ACC112 (cell line): ENCODE measurements around the gene ANKRD63.

Source experiments
- H2AFZ ChIP-seq: fragments of 200-600 bp; sonication (generic); one replicate; pipeline ENCODE4 v1.6.0; 2017; ENCODE audit warnings: antibody characterized with exemption, low read length; ENCODE audit not compliant: unreplicated experiment
- H3K27ac ChIP-seq: fragments of 200-600 bp; sonication (generic); 2 replicates; pipeline ENCODE4 v1.5.1; 2014; ENCODE audit warnings: low read depth, mild to moderate bottlenecking, antibody characterized with exemption, low read length, moderate library complexity
- H3K27me3 ChIP-seq: fragments of 200-600 bp; sonication (generic); 2 replicates; pipeline ENCODE4 v1.6.1; 2014; ENCODE audit warnings: mild to moderate bottlenecking, antibody characterized with exemption, low read length, moderate library complexity, mixed read lengths; ENCODE audit not compliant: insufficient read depth
- H3K36me3 ChIP-seq: fragments of 200-600 bp; sonication (generic); 2 replicates; pipeline ENCODE4 v1.6.1; 2016; ENCODE audit warnings: mild to moderate bottlenecking, antibody characterized with exemption, low read length, moderate library complexity, mixed read lengths; ENCODE audit not compliant: insufficient read depth
- H3K4me1 ChIP-seq: fragments of 200-600 bp; sonication (generic); one replicate; pipeline ENCODE4 v1.6.1; 2016; ENCODE audit warnings: low read length, mixed read lengths; ENCODE audit not compliant: insufficient read depth, unreplicated experiment, control insufficient read depth
- H3K4me3 ChIP-seq: fragments of 200-600 bp; sonication (generic); 2 replicates; pipeline ENCODE4 v1.5.1; 2014; ENCODE audit warnings: mild to moderate bottlenecking, low read depth, low read length
- H3K79me2 ChIP-seq: fragments of 200-600 bp; sonication (generic); one replicate; pipeline ENCODE4 v1.6.0; 2016; ENCODE audit warnings: low read length; ENCODE audit not compliant: control insufficient read depth, unreplicated experiment, insufficient read depth

Gene ANKRD63

GRCh38 chr15:40286061-40286532 lies 3.2 kb upstream of the ANKRD63 start:
- H2AFZ ChIP-seq = no peak overlapping the region
- H3K79me2 ChIP-seq = no peaks in the 10 kb centered on the region
- H3K36me3 ChIP-seq = no peaks in the 10 kb centered on the region
- H3K4me1 ChIP-seq = peaks cover 33% of the 10 kb centered on the region
- no peak overlapping the region for H3K27ac ChIP-seq
- peaks cover 27% of the 10 kb centered on the region for H3K27me3 ChIP-seq
- no peak overlapping the region for H3K4me3 ChIP-seq

DNA sequence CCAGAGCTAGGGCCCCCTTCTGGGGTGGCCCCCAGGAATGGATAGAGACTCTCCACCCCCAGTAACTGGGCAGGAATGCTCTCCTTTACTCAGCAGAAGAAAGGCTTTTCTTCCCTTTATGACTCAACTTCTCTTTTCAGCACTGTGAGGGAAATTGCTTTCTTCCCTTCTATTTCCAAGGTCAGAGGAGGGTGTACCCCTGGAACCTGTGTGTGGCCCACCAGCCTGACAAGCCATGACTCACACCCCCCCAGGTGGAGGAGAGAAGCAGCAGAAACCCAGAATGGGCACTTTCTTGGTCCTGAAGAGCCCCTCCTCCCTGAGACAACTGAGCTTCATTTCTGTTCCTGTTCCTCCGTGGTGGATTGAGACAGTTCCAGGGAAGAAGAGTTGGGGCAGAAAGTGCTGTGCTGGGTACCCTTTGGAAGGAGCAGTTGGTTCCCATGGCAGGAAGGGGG lies 2.7 kb upstream of the ANKRD63 start:
- Histone ChIP-seq H3K27me3 (peaks cover 32% of the 10 kb centered on the region), H3K36me3 (no peaks in the 10 kb centered on the region), H2AFZ (no peak overlapping the region), H3K27ac (no peak overlapping the region), H3K4me1 (peaks cover 33% of the 10 kb centered on the region), H3K4me3 (no peak overlapping the region), H3K79me2 (no peaks in the 10 kb centered on the region)

- Histone ChIP-seq H3K27me3 (peaks cover 37% of the 10 kb centered on the region), H3K36me3 (no peaks in the 10 kb centered on the region), H3K4me1 (peaks cover 33% of the 10 kb centered on the region), H3K4me3 (no peak overlapping the region), H3K79me2 (no peaks in the 10 kb centered on the region), H3K27ac (no peak overlapping the region), H2AFZ (no peak overlapping the region)
Measured at GRCh38 chr15:40285151-40285550, 2.3 kb upstream of the ANKRD63 start.

GRCh38 chr15:40283615-40284300 lies 894 bp upstream of the ANKRD63 start:
- Histone ChIP-seq H2AFZ (no peak overlapping the region), H3K27ac (no peak overlapping the region), H3K4me3 (no peak overlapping the region), H3K4me1 (peaks cover 33% of the 10 kb centered on the region), H3K27me3 (peaks cover 45% of the 10 kb centered on the region), H3K36me3 (no peaks in the 10 kb centered on the region), H3K79me2 (no peaks in the 10 kb centered on the region)

DNA sequence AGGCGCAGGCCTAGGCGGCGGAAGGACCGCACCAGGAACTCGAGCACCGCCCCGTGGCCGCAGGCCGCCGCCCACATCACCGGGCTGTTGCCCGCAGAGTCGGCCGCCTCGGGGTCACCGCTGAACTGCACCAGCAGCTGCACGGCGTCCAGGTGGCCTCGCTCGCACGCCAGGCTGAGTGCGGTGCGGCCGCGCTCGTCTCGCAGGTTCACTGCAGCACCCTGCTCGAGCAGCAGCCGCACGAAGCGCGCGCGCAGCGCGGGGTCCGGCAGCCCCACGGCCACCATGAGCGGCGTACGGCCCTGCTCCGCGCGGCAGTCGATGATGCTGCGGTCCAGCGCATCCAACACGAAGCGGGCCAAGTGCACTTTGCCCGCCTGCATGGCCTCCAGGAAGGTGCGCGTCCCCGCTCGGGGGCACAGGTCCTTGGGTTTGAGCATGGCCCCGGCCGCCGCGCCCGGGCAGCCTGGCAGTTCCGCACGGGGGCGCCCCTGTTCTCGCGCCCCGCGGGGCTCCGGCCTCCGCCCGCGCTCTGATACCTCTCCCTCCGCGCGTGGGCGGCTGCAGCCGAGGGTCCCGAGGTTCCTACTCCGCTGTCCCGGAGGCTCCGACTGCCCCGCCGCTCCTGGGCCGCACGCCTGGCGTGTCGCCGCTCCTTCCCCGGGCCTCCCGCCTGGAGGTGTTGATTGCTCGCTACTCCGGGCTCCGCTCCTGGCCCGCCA lies 556 bp downstream of the ANKRD63 start:
- no peak overlapping the region for H3K27ac ChIP-seq
- no peaks in the 10 kb centered on the region for H3K36me3 ChIP-seq
- H3K27me3 ChIP-seq = peaks cover 50% of the 10 kb centered on the region
- H3K4me1 ChIP-seq = peaks cover 28% of the 10 kb centered on the region
- H3K79me2 ChIP-seq = no peaks in the 10 kb centered on the region
- H2AFZ ChIP-seq = peak overlapping the region; percentile 56
- H3K4me3 ChIP-seq = peak overlapping the region; percentile 70

GRCh38 chr15:40281801-40282146 lies 1.1 kb downstream of the ANKRD63 start:
- peaks cover 26% of the 10 kb centered on the region for H3K4me1 ChIP-seq
- H3K27ac ChIP-seq = no peak overlapping the region
- H2AFZ ChIP-seq = no peak overlapping the region
- no peaks in the 10 kb centered on the region for H3K36me3 ChIP-seq
- H3K27me3 ChIP-seq = peaks cover 50% of the 10 kb centered on the region
- H3K79me2 ChIP-seq = no peaks in the 10 kb centered on the region
- peak overlapping the region; percentile 70 for H3K4me3 ChIP-seq

GRCh38 chr15:40281057-40281800 lies 1.6 kb downstream of the ANKRD63 start:
- H3K4me1 ChIP-seq = peaks cover 21% of the 10 kb centered on the region

GRCh38 chr15:40280260-40281056 lies 2.4 kb downstream of the ANKRD63 start:
- no peak overlapping the region for H3K27ac ChIP-seq
- peaks cover 13% of the 10 kb centered on the region for H3K4me1 ChIP-seq
- H3K27me3 ChIP-seq = peaks cover 50% of the 10 kb centered on the region
- H3K4me3 ChIP-seq = no peak overlapping the region
- H3K79me2 ChIP-seq = no peaks in the 10 kb centered on the region
- no peaks in the 10 kb centered on the region for H3K36me3 ChIP-seq
- H2AFZ ChIP-seq = no peak overlapping the region

More at GRCh38 chr15:40281057-40281800, 1.6 kb downstream of the ANKRD63 start:
- no peak overlapping the region for H2AFZ ChIP-seq
- H3K27me3 ChIP-seq = peaks cover 50% of the 10 kb centered on the region
- no peak overlapping the region for H3K4me3 ChIP-seq
- no peaks in the 10 kb centered on the region for H3K79me2 ChIP-seq
- H3K36me3 ChIP-seq = no peaks in the 10 kb centered on the region
- no peak overlapping the region for H3K27ac ChIP-seq

DNA sequence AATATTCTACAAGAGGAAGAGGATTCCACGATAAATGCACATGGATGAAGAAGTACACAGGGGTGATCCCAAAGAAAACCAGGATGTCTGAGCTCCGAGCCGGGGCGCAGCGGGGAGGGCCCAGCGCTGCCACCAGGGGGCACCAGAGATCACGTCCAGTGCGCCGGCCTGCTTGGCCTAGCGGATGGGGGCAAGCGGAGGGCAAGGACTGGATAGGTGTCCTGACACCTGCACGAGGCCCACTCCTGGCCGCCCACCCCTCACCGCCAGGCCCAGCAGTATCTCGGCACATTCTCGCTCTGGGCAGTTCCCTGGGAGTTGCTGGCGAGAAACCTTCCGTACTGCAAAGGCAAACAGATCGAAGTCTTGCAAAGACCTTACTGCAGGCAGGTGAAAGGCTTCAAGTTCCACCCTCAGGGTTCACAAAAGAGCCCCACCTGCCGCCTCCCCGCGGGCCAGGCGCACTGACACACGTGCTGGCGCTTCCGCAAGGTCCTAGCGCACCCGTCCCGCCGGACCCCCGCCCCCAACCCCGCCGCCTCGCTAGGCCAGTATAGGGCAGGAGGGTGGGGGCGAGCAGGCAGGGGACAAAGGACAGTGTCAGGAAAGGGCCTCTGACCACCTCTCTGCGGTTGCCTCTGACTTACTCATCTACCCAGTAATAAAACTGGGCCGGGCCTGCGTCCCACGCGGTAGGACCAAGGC lies 3.3 kb downstream of the ANKRD63 start:
- Histone ChIP-seq H3K4me3 (no peak overlapping the region), H2AFZ (no peak overlapping the region), H3K36me3 (no peaks in the 10 kb centered on the region), H3K27me3 (peaks cover 50% of the 10 kb centered on the region), H3K79me2 (no peaks in the 10 kb centered on the region), H3K4me1 (peaks cover 6% of the 10 kb centered on the region), H3K27ac (no peak overlapping the region)
